Activated CD8-positive, alpha-beta T cell treated with anti-CD3 and anti-CD28 coated beads, Interleukin-2, amount 10 ng/mL, durations not matched to agents 7 days and 5 days (primary cell): ENCODE measurements around the gene ATP8B3. TPM values are rescaled to one million over a fixed set of nuclear protein-coding genes. Genes with fewer than 3 reads are reported as not detected.

ENCODE experiments used
- ATAC-seq: fragments of 150-1000 bp; cut with Tn5 transposase; one replicate; pipeline ENCODE4 v1.10.0; 2021; ENCODE audit warnings: moderate library complexity
- CTCF ChIA-PET: fragments of 350-600 bp; sonication (Branson Sonifier 250); formaldehyde crosslinking; loops from one replicate; lab custom pipeline; 2021; ENCODE audit warnings: antibody characterized with exemption; lab: Charles Lee
- POLR2A ChIA-PET: fragments of 350-600 bp; sonication (Branson Sonifier 250); formaldehyde crosslinking; loops from one replicate; lab custom pipeline; 2021; ENCODE audit warnings: antibody characterized with exemption; lab: Charles Lee
- DNase-seq: peaks from one replicate; pipeline ENCODE4 v3.0.0-alpha.2; 2020
- H3K27ac Mint-ChIP-seq: one replicate; pipeline ENCODE4 v1.8.0; 2021; ENCODE audit warnings: mild to moderate bottlenecking, mixed read lengths
- H3K27me3 Mint-ChIP-seq: one replicate; pipeline ENCODE4 v1.8.0; 2021; ENCODE audit warnings: low read depth, mixed read lengths
- H3K36me3 Mint-ChIP-seq: one replicate; pipeline ENCODE4 v1.8.0; 2021; ENCODE audit warnings: low read depth, mixed read lengths
- H3K4me1 Mint-ChIP-seq: one replicate; pipeline ENCODE4 v1.8.0; 2021; ENCODE audit warnings: low read depth, mixed read lengths
- H3K4me3 Mint-ChIP-seq: one replicate; pipeline ENCODE4 v1.8.0; 2021; ENCODE audit warnings: mild to moderate bottlenecking, mixed read lengths
- H3K9me3 Mint-ChIP-seq: one replicate; pipeline ENCODE4 v1.8.0; 2022; ENCODE audit warnings: mixed read lengths; ENCODE audit not compliant: insufficient read depth
- total RNA-seq, 2 experiments: library from RNA; stranded (reverse); gene quantifications; one replicate each; pipeline ENCODE4 v1.2.3, GENCODE V29; 2021

The ATP8B3 gene
- total RNA-seq, 2 experiments from 2014 or later, result 20.2 to 27.8 TPM

DNA sequence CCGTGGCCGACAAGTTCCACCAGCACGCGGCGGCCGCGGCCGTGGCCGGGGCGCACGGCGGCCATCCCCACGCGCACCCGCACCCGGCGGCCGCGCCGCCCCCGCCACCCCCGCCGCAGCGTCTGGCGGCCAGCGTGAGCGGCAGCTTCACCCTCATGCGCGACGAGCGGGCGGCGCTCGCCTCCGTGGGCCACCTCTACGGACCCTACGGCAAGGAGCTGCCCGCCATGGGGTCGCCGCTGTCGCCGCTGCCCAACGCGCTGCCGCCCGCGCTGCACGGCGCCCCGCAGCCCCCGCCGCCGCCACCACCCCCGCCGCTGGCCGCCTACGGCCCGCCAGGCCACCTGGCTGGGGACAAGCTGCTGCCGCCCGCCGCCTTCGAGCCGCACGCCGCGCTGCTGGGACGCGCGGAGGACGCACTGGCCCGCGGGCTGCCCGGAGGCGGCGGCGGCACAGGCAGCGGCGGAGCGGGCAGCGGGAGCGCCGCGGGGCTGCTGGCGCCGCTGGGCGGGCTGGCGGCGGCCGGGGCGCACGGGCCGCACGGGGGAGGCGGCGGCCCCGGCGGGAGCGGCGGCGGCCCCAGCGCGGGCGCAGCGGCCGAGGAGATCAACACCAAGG lies 57.9 kb downstream of the ATP8B3 start:
- H3K27me3 Mint-ChIP-seq, result peaks cover 57% of the 10 kb centered on the region
- no peak overlapping the region for H3K27ac Mint-ChIP-seq
- no peak overlapping the region for H3K4me3 Mint-ChIP-seq
- H3K9me3 Mint-ChIP-seq, result no peaks in the 10 kb centered on the region
- DNase-seq, result no peak
- POLR2A ChIA-PET, result interaction anchor here (0.5 kb wide), 1 partner anchor 231 kb away, joined by 3 read pairs; no protein-coding TSS in a partner anchor
- H3K36me3 Mint-ChIP-seq, result peaks cover 2% of the 10 kb centered on the region
- peaks cover 10% of the 10 kb centered on the region for H3K4me1 Mint-ChIP-seq
- CTCF ChIA-PET, result no interaction called here
- ATAC-seq, result no peak

DNA sequence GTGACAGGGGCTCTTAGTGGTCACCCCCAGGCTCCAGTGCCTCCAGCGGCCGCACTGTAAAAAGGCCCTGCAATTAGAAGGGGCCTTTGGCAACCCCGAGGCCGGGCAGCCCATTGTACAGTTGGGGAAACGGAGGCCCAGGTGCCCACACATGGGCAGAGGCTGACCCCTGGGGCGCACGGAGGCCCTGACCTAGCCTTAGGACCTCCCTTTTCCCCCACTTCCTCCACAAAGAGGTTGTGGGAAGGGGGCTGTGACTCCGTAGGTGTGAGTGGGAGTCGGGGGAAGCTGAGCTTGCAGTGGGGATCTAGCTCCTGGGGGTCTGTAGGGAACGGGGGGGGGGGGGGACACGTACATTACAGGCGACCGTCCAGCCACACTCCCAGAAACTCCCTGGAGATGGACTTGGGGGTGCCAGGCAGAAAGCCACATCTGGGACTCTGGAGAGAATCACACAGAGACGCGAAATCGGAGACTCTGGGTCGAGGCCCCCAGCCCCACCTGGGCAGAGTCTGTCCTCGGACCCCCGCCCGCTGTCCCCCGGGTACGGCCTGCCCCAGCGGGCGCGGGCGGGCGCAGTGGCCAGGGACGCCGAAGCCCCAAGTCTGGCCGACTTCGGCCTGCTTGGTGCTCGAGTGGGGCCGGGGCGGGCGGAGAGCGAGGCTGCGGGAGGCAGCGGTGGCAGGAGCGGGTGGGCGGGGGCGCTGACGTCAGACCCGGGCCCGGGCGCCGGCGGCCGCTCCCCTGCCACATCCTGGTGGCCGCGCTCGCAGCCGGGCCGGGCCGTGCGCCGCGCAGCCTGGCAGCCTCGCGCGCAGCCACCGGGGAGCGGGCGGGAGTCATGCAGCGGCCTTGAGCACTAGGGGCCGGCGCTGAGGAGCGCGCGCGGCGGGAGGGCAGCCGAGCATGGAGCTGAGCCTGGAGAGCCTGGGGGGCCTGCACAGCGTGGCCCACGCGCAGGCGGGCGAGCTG lies 59.0 kb downstream of the ATP8B3 start, which contains the start of gene ONECUT3:
Gene ONECUT3, plus strand, starts transcription at position 750 of the 972 bp plus-strand sequence. Its CDS starts 157 bp downstream, at position 907.
- no peaks in the 10 kb centered on the region for H3K9me3 Mint-ChIP-seq

GRCh38 chr19:1752009-1752756 lies 59.9 kb downstream of the ATP8B3 start:
- no peak overlapping the region for H3K4me3 Mint-ChIP-seq
- CTCF ChIA-PET, result interaction anchor here (1.9 kb wide), 1 partner anchor 80 kb away, joined by 4 read pairs; no protein-coding TSS in a partner anchor
- peaks cover 18% of the 10 kb centered on the region for H3K4me1 Mint-ChIP-seq
- ATAC-seq (no peak), DNase-seq (no peak)
- no peak overlapping the region for H3K27ac Mint-ChIP-seq
- POLR2A ChIA-PET, result interaction anchor here (0.6 kb wide), 1 partner anchor 12 kb away, joined by 3 read pairs; no protein-coding TSS in a partner anchor
- peaks cover 56% of the 10 kb centered on the region for H3K27me3 Mint-ChIP-seq
- no peaks in the 10 kb centered on the region for H3K9me3 Mint-ChIP-seq
- H3K36me3 Mint-ChIP-seq, result peaks cover 2% of the 10 kb centered on the region

More for the DNA sequence above, 59.0 kb downstream of the ATP8B3 start, which contains the start of gene ONECUT3:
- ATAC-seq (no peak), DNase-seq (no peak)
- ChIA-PET CTCF (no interaction called here), POLR2A (interaction anchor here (0.5 to 0.6 kb wide), 2 partner anchors 12 to 230 kb away, joined by 3 read pairs; no protein-coding TSS in a partner anchor)
- Mint-ChIP-seq H3K27ac (no peak within 1 kb of the TSS), H3K27me3 (peaks cover 52% of the 10 kb centered on the region), H3K4me1 (peaks cover 12% of the 10 kb centered on the region), H3K36me3 (peaks cover 2% of the 10 kb centered on the region), H3K4me3 (no peak within 1 kb of the TSS)

DNA sequence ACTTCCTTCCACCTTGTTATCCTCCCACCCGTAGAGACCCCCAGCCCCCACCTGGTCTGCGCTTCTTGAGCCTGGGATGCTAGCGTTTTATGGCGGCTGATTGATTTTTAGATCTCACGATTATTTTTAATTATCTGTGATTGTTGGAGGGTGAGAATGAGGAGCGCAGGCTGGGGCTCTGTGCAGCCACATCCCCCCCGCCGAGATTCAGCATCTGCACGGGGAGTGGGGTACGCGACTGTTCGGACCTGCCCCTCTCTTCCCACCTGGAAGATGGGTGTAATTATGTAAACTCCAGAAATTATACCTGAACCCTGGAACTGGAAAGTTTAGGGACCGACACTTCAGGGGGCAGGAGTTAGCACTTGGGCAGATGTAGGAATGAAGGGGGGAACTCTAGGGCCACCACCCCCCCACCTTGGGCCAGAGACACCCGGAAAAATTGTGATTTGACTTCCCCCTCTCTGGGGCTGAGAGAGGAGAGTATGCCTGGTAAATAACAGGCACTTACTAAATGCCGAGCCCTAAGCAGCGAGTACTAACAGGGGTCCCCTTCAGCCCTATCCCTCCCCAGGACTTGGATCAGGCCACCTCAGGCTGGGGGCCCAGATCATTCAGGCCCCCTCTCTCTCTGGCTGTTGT lies 60.6 kb downstream of the ATP8B3 start:
- ATAC-seq, result no peak
- peaks cover 55% of the 10 kb centered on the region for H3K27me3 Mint-ChIP-seq
- CTCF ChIA-PET, result interaction anchor here (1.9 kb wide), 1 partner anchor 79 kb away, joined by 4 read pairs; no protein-coding TSS in a partner anchor
- H3K27ac Mint-ChIP-seq, result no peak overlapping the region
- H3K36me3 Mint-ChIP-seq, result peaks cover 2% of the 10 kb centered on the region
- no peak for DNase-seq
- no peaks in the 10 kb centered on the region for H3K9me3 Mint-ChIP-seq
- POLR2A ChIA-PET, result no interaction called here
- H3K4me3 Mint-ChIP-seq, result no peak overlapping the region
- H3K4me1 Mint-ChIP-seq, result peaks cover 21% of the 10 kb centered on the region

DNA sequence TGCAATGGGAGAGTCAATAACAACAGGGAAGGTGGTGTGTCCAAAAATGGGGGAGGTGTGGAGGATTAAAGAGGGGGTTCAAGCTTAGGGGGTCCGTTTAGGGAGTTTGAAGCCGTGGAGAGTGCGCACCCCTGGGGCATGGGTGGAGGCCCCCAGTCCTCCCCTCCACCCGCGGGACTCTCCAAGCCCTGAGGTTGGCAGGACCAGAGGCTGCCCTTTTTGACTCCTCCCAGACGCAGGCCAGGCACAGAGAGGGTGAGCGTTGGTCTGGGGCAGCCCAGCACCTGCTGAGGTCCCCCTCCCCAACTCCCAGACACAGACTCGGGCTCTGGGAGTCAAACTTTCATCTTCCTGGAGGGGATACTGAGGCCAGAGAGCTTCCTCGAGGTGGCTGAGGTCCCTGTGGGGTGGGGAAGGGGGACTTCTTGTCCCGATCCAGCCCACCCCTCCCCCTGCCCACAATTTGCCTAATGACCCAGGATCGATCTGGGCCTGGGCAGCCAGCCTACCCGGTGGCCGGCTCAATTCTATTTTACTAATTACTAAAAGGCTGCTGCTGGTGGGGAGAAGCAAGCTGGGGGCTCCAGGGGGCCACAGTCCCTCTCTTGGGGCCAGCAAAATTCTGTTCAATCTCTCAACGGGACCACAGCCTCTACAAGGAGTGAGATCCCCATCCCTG lies 61.6 kb downstream of the ATP8B3 start:
- POLR2A ChIA-PET, result no interaction called here
- H3K9me3 Mint-ChIP-seq, result no peaks in the 10 kb centered on the region
- H3K4me1 Mint-ChIP-seq, result peaks cover 20% of the 10 kb centered on the region
- CTCF ChIA-PET, result interaction anchor here (1.9 kb wide), 1 partner anchor 78 kb away, joined by 4 read pairs; no protein-coding TSS in a partner anchor
- no peak for ATAC-seq
- H3K36me3 Mint-ChIP-seq, result peaks cover under 1% of the 10 kb centered on the region
- peak overlapping the region; percentile 11 for H3K27ac Mint-ChIP-seq
- DNase-seq, result no peak
- H3K4me3 Mint-ChIP-seq, result peak overlapping the region; percentile 46
- H3K27me3 Mint-ChIP-seq, result peaks cover 51% of the 10 kb centered on the region

GRCh38 chr19:1749373-1750342 lies 62.4 kb downstream of the ATP8B3 start:
- no peak for ATAC-seq
- POLR2A ChIA-PET, result no interaction called here
- Mint-ChIP-seq H3K36me3 (no peaks in the 10 kb centered on the region), H3K4me1 (peaks cover 19% of the 10 kb centered on the region), H3K4me3 (peak overlapping the region; percentile 46), H3K9me3 (no peaks in the 10 kb centered on the region), H3K27me3 (peaks cover 54% of the 10 kb centered on the region), H3K27ac (peak overlapping the region; percentile 11)
- CTCF ChIA-PET, result interaction anchor here (1.9 kb wide), 1 partner anchor 77 kb away, joined by 4 read pairs; no protein-coding TSS in a partner anchor
- DNase-seq, result no peak

DNA sequence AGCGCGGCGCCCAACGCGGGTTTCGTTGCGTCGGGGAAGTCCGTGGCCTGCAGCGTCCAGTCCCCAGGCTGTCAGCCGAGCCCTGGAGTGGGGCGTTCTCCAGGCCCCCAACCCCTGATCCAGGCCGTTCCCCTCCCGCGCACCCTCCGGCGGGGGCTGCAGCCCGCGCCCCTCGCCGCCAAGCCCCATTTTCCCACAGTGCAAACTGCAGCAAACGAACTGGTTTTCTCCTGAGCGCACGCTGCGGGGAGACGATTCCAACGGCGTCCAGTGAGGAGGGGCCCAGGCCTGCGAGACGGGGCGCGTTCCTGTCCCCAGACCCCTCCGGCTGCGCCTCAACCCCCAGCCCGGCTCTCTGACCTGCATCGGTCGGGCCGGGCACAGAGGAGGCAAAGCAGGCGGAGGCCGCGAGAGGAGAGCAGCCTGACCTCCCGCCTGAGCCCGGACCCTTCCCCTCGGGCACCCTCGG lies 63.2 kb downstream of the ATP8B3 start:
- Mint-ChIP-seq H3K27ac (no peak overlapping the region), H3K36me3 (no peaks in the 10 kb centered on the region), H3K27me3 (peaks cover 52% of the 10 kb centered on the region), H3K4me3 (no peak overlapping the region), H3K4me1 (peaks cover 18% of the 10 kb centered on the region), H3K9me3 (no peaks in the 10 kb centered on the region)
- DNase-seq, result no peak
- no peak for ATAC-seq
- ChIA-PET POLR2A (no interaction called here), CTCF (no interaction called here)

- Mint-ChIP-seq H3K4me1 (peaks cover 18% of the 10 kb centered on the region), H3K27me3 (peaks cover 52% of the 10 kb centered on the region), H3K4me3 (no peak overlapping the region), H3K27ac (peak overlapping the region; percentile 28), H3K9me3 (no peaks in the 10 kb centered on the region), H3K36me3 (no peaks in the 10 kb centered on the region)
- CTCF ChIA-PET, result interaction anchor here (1.4 kb wide), 1 partner anchor 202 kb away, joined by 3 read pairs; no protein-coding TSS in a partner anchor
- ATAC-seq (no peak), DNase-seq (peak; percentile 44)
- POLR2A ChIA-PET, result no interaction called here
These were observed 63.8 kb downstream of the ATP8B3 start for GRCh38 chr19:1748115-1748872.
